Fibroblast of mammary gland (primary cell): Measurements from ENCODE around the gene CADPS2.
"Not testable (repeated sequence)": the region's sequence is repeated elsewhere in the genome, so short reads cannot be mapped to it uniquely, and the experiment has no call there.

Experiments used
- DNase-seq: peaks from one replicate; pipeline ENCODE4 v3.0.0-alpha.2; 2010; ENCODE audit warnings: low read depth
- H3K4me3 ChIP-seq: 2 replicates; pipeline ENCODE4 v1.5.1; 2011; ENCODE audit warnings: low read depth, mild to moderate bottlenecking, low read length, moderate library complexity; ENCODE audit not compliant: control insufficient read depth
- CTCF ChIP-seq: conservative IDR thresholded peaks from 2 replicates; pipeline ENCODE4 v1.5.1; 2011; ENCODE audit warnings: low read depth, low read length, inconsistent platforms; ENCODE audit not compliant: control insufficient read depth, insufficient read depth

Gene CADPS2

GRCh38 chr7:122298618-122299017, 587.6 kb downstream of the CADPS2 start:
- DNase-seq: no peak
- no peak overlapping the region for H3K4me3 ChIP-seq
- no peak for TF ChIP-seq CTCF

- H3K4me3 ChIP-seq: no peak overlapping the region
- no peak for DNase-seq
- no peak for TF ChIP-seq CTCF
Observed at GRCh38 chr7:122298131-122298530, 588.1 kb downstream of the CADPS2 start.

- DNase-seq: no peak
- TF ChIP-seq CTCF: no peak
- H3K4me3 ChIP-seq: no peak overlapping the region
Observed at GRCh38 chr7:122291189-122291588, 595.1 kb downstream of the CADPS2 start.

- no peak for TF ChIP-seq CTCF
- DNase-seq: no peak
- H3K4me3 ChIP-seq: no peak overlapping the region
Observed at GRCh38 chr7:122290476-122290875, 595.8 kb downstream of the CADPS2 start.

- DNase-seq: no peak
- no peak for TF ChIP-seq CTCF
- H3K4me3 ChIP-seq: no peak overlapping the region
Observed at GRCh38 chr7:122289426-122289825, 596.8 kb downstream of the CADPS2 start.

- H3K4me3 ChIP-seq, DNase-seq: not testable (repeated sequence)
Observed at GRCh38 chr7:122284608-122285007, 601.7 kb downstream of the CADPS2 start.

- no peak for DNase-seq
- no peak for TF ChIP-seq CTCF
- H3K4me3 ChIP-seq: no peak overlapping the region
Observed at GRCh38 chr7:122273117-122273516, 613.1 kb downstream of the CADPS2 start.
